Stimulated activated CD4-positive, alpha-beta T cell treated with anti-CD3 and anti-CD28 coated beads, Interleukin-2, amount 100 ng/mL, for 4 hours (primary cell): ENCODE measurements around the gene HES4.
"Not testable (repeated sequence)": the region's sequence is repeated elsewhere in the genome, so short reads cannot be mapped to it uniquely, and the experiment has no call there.

Experiments
- DNase-seq: peaks from one replicate; pipeline ENCODE4 v3.0.0-alpha.2; 2020; ENCODE audit warnings: low read depth

HES4 gene

DNA sequence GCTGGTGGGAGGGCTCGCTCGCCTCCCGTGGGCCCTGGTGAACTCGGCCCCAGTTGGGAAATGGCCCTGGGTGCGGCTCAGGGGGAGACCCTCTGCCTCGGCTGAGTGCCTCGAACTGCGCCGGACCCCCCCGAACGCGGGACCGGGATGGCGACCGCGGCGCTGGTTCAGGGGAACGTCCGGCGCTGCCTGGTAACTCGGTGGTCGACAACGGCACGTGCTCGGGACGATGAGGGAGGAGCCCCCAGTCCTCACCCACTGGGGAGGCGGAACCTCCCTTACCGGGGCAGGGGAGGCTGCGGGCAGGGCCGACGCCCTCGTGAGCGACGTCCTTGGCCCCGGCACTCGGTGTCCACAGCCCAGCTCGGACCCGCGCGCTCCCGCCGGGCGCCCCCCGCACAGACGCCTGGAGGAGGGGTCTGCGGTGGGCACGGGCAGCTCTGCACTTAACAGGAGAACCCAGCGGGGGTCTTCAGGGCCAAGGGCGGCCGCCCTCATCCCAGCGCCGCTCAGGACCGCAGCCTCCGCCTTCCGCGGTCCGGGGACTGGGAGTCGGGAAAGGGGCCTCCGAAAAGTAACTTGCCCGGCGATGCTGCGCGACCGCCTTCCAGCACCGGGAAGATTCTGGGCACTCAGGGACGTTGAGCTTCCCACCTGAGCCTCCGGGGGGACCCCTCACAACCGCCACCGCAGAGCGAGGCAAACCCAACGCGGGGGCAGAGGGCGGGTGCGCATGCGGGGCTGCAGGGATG lies 1.7 kb downstream of the HES4 start:
- no peak for DNase-seq

DNA sequence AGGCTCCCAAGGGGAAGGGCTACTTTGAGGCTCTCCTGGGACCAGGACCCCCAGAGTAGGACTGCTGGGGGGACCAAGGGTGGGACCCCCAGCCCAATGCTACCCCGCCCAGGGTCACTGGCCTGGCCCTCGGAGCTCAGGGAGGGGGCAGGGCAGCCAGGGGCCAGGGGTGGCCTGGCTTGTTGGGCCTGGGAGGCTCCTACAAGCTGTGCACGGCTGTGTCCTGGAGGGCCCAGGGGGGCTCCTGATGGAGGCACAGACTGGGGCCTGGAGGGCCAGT lies 2.2 kb downstream of the HES4 start:
- no peak for DNase-seq

DNA sequence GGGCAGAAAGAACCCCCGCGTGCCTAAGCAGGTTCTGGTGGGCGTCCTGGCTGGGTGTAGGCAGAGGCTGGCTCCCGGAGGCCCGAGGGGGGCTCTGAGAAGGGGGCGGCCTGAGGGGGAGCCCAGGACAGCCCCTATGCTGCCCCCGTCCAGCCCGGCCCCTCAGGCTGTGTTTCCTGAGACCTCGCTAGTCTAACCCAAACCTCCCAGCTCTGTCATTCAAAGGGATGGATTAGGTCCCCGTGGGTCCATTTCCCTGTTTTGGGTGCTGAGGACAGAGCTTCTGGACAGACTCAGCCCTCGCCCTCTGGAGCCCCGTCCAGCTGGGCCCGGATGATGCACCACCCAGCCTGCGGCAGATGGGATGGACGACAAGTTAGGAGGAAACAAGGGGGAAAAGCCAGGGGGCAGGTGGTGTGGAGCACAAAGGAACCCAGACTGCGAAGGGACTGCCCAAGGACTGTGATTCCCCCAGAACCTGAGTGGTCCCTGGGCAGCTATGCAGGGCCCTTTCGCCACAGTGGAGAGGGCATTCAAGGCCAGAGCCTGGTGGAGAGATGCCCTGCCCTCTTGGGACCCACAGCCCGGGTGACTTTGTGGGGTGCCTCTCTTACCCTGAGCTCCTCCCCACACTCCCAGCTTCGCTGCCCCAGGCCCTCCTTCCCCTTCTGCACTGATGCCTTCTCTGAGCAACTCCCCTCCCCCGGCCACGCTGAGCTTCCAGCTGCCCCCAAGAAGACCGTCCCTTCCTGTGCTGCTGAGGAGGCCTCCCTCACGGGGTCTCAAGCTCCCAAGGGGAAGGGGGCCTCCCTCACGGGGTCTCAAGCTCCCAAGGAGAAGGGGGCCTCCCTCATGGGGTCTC lies 2.8 kb downstream of the HES4 start:
- DNase-seq, result no peak

DNA sequence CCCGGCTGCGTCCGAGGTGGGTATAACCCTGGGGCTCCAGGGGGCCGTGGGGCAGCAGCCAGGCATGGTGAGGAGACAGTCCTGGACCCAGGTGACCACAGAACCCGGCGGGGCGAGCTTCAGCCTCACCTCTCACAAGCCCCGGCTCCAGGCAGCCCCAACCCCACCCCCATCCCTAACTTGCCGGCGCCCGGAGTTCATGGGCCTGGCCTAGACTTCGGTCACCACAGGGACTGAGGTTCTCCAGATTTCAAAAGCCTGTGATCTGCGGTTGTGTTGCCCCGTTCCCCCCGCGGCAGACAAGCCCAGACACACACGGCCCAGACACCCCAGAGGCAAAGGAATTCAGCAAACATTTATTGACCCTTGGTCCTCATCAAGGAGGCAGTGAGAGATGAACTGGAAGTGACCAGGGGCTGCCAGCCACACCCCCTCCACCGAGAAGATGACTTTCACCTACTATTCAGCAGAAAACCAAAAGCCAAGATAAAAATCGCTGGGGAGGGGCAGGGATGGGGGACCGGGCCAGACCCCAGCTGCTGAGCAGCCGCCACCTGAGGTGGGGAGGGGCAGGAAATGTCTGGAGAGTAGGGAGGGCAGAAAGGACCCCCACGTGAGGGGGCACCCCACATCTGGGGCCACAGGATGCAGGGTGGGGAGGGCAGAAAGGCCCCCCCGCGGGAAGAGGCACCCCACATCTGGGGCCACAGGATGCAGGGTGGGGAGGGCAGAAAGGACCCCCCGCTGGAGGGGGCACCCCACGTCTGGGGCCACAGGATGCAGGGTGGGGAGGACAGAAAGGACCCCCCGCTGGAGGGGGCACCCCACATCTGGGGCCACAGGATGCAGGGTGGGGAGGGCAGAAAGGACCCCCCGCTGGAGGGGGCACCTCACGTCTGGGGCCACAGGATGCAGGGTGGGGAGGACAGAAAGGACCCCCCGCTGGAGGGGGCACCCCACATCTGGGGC lies 3.9 kb downstream of the HES4 start:
- DNase-seq, result no peak

DNA sequence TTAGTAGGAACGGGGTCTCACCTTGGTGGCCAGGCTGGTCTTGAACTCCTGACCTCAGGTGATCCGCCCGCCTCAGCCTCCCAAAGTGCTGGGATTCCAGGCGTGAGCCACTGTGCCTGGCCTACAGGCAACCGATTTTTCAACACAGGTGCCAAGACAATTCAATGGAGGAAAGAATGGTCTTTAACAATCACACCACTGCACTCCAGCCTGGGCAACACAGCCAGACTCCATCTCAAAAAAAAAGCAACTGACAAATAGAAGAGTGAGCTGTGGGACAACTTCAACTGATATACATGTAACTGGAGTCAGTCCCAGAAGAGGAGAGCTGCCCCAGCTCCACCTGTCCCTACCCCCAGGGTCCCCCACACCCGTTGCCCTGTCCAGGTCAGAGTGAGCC lies 5.4 kb downstream of the HES4 start:
- not testable (repeated sequence) for DNase-seq

DNA sequence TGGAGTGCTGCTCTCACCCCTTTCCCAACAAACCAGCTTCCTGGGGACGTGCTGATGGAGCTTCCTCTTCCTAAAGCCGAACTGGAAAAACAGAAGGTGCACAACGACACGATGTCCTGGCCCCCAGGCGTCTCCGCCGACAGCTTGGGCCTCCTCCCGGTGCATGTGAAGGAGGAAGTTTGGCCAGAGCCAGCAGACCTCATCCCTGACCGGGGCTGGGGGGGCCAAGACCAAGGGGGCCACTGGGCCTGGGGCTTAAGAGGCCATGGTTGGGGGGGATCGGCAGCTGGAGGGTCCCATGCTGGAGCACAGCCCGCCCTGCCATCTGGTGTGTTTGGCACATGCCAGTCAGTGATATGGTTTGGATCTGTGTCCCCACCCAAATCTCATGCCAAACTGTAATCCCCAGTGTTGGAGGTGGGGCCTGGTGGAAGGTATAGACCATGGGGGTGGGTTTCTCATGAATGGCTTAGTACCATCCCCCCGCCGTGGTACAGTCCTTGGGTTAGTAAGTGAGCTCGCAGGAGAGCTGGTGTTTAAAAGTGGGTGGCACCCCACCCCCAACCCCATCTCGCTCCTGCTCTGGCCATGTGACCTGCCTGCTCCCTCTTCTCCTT lies 6.4 kb downstream of the HES4 start:
- no peak for DNase-seq

DNA sequence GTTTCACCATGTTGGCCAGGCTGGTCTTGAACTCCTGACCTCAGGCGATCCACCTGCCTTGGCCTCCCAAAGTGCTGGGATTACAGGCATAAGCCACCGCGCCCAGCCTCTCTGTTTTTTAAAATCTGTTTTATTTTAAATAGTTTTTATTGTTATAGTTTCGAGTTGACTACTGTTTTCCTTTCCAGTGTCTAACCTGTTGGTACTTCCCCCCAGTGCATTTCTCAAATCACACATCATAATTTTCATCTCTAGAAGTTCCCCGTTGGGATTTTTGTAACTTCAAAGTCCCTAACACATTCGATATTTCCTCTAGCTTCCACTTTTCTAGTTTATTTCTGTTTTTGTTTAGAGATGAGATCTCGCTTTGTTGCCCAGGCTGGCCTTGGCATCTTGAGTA lies 7.5 kb downstream of the HES4 start:
- DNase-seq, result no peak

DNA sequence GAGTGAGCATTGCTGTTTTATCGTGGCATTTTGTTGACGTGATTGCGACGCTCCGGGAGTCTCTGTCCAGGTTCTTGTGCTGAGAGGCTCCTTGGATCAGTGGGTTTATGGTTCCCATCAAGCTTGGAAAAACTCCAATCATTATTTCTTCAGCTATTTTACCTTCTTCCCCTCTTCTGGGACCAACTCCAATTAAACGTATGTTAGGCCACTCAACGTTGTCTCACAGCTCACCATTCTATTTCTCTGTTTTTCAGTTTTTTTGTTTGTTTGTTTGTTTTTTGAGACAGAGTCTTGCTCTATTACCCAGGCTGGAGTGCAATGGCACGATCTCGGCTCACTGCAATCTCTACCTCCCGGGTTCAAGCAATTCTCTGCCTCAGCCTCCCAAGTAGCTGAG lies 8.0 kb downstream of the HES4 start:
- no peak for DNase-seq

DNA sequence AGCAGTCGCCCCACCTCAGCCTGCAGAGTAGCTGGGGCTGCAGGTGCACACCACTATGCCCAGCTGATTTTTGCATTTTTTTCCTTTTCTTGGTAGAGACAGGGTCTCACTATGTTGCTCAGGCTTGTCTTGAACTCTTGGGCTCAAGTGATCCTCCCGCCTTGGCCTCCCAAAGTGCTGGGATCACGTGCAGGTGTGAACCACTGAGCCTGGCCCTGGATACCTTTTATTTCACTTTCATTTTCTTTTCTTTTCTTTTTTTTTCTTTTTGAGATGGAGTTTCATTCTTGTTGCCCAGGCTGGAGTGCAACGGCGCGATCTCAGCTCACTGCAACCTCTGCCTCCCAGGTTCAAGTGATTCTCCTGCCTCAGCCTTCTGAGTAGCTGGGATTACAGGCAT lies 8.6 kb downstream of the HES4 start:
- not testable (repeated sequence) for DNase-seq

DNA sequence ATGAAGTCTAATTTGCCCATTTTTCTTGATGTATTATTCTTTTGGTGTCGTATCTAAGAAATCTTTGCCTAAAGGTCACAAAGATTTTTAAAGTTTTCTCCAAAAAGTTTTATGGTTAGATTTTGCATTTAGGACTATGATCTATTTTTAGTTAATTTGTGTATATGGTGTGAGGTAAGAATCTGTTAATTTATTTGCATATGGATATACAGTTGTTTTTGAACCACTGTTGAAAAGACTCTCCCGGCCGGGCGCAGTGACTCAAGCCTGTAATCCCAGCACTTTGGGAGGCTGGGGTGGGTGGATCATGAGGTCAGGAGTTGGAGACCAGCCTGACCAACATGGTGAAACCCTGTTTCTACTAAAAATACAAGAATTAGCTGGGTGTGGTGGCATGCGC lies 11.8 kb downstream of the HES4 start:
- DNase-seq, result not testable (repeated sequence)

DNA sequence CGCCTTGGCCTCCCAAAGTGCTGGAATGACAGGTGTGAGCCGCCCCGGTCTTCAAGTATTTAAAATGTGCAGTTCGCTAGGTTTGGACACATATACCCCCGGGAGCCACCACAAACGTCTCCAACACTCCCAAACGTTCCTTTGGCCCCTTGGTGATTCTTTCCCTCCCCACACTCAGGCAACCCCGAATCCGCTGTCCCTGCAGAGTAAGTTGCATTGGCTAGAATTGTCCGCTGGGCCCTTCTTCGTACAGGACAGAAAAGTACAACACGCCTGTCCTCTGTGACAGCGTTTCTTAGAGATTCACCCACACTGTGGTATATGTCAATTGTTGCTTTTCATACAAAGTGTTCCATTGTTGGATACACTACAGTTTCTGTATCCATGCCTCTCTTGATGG lies 14.8 kb downstream of the HES4 start:
- no peak for DNase-seq

DNA sequence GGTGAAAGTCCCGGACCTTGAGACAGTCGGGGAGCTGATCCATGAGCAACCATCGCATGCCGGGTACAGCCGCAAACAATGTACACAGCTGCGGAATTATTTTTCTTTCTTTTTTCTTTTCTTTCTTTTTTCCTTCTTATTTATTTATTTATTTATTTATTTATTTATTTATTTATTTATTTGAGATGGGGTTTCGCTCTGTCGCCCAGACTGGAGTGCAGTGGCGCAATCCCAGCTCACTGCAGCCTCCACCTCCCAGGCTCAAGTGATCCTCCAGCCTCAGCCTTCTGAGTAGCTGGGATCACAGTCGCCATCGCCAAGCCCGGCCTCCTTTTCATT lies 15.5 kb downstream of the HES4 start:
- DNase-seq, result no peak

DNA sequence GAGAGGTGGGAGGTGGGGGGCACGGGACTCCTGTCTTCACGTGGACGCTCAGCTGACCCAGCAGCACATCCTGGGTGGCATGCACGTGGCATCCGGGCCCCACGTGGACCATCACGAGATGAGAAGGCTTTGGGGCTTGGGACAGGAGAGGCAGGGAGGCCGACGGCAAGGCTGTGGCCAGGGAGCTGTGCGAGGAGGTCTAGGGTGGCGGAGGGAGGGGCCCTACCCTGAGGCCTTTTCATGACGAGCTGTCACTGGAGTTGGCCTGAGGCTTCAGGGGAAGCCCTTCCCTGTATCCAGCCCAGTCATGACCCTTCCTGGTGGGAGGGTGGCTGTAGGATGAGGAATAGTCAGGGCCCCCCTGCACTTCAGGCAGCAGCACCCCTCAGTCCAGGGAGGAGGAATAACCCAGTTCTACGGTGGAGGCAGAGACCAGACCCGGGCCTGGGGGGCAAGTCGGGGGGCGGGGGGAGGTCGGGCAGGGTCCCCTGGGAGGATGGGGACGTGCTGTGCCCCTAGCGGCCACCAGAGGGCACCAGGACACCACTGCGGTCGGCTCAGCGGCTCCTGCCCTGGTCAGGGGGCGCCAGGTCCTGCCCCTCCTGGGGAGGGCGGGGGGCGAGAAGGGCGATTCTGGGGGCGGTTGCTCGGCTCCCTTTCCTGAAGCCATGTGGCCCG lies 16.0 kb downstream of the HES4 start:
- DNase-seq, result peak; percentile 49

DNA sequence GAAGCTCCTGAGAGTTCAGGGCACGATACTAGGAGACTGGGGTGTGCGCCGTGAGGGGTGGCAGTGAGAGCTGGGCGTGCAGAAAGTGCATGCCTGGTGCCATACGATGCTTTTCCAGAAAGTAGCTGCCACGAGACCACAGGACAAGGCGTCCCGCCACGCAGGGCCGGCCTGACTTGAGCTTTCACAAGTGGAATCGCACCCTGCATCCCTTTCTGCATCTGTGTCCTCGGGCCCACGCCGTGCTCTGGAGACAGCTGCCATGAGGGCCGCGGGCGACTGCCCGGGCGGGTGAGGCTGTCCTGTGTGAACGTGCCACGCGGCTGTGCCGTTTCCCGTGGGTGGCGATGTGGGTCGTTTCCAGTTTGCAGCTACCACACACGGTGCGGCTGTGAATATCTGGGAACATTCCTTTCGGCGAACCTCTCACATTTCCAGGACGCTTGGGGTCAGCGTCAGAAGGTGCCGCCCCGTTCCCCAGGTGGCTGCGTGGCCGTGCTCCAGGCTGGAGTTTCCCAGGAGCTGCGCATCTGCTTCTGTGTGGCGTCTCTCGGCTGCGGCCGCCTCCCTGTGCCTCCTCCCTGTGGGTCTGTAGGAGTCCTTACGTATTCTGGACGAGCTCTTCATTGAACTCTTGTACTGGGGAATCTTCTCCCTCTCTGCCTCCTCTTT lies 17.0 kb downstream of the HES4 start:
- DNase-seq, result no peak

DNA sequence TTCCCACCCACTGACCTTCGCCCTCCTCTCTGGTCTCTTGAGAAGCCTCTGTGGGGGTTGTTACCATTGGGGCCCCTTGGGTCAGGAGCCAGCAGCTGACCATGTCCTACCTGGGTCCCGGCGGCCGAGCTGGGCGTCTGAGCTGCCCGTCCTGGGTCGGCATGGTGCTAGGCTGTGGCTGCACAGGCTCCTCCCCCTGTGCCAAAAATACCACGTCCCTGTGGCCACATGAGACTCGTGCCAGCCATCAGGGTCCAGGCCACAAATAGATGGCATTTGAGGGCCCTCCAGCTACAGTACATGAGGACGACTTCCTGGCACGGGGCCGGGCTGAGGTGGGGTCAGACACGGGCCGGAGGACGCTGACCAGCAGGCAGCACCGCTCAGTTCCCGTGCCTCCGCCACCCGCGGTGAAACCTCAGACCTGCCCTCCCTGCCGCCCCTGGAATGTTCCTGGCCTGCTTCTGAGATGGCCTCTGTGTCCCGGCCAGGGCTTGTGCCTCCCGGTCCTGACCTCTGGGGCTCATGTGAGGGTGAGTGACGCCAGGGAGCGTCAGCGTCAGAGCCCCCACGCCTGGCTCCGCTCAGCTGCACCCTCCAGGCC lies 17.8 kb downstream of the HES4 start, which contains the start of gene PERM1:
Gene PERM1 (minus strand): TSS at position 139 of the 604 bp plus-strand sequence. CDS start 1,064 bp downstream, outside the sequence.
- no peak for DNase-seq

DNA sequence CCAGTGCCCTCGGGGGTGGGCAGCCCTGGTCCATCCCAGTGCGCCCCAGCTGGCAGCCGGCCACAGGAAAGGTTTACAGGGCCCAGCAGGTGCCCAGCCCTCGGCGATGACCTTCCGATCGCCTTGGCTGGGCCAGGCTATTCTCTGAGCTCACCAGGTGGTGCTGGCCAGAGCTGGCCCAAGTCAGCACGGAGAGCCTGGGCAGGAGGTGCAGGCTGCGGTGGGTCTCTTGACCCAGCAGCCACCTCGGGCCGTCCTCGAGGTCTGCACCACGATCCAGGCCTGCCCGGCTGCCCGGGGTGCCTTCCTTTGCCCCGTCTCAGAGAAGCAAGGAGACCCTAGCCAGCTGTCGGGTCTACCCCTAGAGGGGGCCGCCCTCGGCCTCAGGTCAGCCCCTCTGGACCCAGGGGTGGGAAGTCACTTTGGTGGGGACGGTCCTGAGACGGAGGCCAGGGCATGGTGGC lies 18.4 kb downstream of the HES4 start:
- no peak for DNase-seq

DNA sequence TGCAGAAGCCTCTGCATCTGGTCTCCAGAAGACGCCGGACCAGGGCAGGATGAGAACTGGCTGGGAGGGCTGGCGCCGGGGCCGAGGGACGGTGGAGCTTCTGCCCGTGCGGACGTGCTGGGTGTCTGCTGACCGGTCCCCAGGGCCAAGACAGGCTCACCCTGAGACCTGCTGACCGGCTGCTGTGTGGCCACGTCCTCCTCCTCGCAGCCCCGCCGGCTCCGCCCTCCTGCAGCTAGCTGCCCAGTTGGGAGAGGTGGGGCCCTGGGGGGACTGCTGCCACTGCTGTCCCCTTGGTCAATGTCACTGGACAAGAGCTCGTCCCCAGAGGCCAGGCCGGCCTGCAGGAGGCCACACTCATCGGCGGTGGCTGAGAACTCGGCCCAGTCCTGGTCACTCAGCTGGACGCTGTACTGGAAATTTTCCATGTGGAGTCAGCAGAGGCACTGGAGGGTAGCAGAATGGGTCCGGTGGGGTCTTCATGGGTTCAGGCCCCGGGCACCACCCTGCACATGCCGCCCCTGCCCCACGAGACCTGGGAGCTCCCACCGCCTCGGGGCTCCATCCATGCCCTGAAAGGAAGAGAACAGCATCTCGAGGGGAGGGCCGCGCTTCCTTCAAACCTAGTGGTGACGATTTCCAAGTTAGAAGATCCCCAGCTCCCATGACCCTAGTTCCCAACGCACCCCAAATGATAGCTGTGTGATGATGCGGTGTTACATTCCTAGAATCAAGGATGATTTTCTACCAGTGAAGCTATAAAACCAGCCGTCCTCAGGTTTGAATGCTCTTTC lies 19.1 kb downstream of the HES4 start:
- DNase-seq, result no peak

DNA sequence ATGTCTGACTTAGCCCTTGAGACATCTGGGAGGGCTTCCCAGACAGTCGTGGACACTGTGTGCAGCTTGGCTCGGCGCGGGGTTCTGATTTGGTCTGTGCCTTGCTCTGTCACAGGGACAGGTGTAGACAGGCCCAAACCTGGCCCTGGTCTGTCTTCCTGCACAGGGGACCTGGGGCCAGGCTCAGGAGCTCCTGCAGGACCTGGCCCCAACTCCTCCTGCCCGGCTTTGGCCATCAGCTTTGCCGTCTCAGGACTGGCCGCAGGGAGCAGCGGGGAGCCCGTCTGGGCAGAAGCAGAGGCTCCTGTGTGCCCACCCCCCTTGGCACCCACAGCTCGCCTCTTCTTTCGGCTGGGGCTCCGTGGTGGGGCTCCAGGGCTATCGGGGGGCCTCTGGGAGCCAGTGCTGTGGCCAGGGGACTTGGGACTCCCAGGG lies 19.7 kb downstream of the HES4 start:
- DNase-seq, result no peak

DNA sequence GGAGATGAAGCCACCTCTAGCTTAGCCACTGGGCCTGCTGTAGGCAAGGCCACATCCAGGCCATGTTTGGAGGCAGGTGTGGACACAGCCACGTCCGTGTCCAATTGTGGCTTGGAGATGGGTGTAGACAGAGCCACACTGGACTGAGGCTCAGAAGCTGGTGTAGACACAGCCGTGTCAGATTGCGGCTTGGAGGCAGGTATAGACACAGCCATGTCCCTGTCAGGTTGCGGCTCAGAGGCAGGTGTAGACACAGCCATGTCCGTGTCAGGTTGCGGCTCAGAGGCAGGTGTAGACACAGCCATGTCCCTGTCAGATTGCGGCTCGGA lies 20.2 kb downstream of the HES4 start:
- no peak for DNase-seq
